CD1c-positive myeloid dendritic cell (primary cell): ENCODE results near the gene DND1.
A peak's percentile ranks its signal among the peaks of the same experiment; 100 is the strongest.
"Not testable (repeated sequence)": the region's sequence is repeated elsewhere in the genome, so short reads cannot be mapped to it uniquely, and the experiment has no call there.

Source experiments
- DNase-seq: peaks from one replicate; pipeline ENCODE4 v3.0.0-alpha.2; 2016; ENCODE audit errors: extremely low spot score

Gene DND1

GRCh38 chr5:140631036-140631417 is 42.3 kb downstream of the DND1 start:
- DNase-seq: peak; percentile 78

- DNase-seq: no peak
These were observed 42.9 kb downstream of the DND1 start for GRCh38 chr5:140630292-140631035.

GRCh38 chr5:140628711-140629110 is 44.7 kb downstream of the DND1 start:
- no peak for DNase-seq

DNA sequence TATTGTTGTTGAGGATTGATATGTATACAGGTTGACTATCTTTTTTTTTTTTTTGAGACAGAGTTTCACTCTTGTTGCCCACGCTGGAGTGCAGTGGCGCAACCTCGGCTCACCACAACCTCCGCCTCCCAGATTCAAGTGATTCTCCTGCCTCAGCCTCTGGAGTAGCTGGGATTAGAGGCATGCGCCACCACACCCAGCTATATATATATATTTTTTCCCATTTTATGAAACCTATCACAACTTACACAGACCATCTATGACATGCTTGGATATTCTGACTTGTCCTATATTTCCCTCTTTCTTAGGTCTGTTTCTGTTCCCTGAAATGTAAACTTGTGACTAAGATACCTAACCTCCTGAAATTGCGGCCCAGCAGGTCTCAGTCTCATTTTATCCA is 45.4 kb downstream of the DND1 start:
- no peak for DNase-seq

DNA sequence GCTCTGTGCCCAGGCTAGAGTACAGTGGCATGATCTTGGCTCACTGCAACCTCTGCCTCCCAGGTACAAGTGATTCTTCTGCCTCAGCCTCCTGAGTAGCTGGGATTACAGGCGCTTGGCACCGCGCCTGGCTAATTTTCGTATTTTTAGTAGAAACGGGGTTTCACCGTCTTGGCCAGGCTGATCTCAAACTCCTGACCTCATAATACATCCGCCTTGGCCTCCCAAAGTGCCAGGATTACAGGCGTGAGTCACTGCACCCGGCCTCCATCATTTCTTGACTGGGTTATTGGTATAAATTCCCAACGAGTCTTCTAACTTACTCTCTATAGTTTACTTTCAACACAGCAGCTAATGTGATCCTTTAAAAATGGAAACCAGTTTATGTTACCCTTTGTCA is 48.5 kb downstream of the DND1 start:
- not testable (repeated sequence) for DNase-seq

DNA sequence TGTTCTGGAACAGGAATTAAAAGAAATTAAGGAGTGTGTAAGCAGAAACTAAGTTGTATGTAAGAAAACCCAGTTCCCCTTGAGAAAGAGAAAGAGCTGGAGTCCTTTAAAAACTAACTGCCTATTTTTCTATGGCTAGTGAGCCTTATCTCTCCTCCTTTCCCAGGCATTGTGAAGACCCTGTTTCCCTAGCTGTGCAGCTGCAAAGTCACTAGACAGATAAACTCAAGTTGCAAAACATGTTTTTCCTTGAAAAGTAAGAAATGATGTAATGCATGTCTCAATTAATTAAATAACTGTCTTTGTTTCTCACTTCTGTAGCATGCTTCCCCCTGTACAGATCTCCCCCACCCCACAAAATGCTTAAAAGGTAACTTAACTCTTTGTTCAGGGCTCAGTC is 50.3 kb downstream of the DND1 start:
- not testable (repeated sequence) for DNase-seq

DNA sequence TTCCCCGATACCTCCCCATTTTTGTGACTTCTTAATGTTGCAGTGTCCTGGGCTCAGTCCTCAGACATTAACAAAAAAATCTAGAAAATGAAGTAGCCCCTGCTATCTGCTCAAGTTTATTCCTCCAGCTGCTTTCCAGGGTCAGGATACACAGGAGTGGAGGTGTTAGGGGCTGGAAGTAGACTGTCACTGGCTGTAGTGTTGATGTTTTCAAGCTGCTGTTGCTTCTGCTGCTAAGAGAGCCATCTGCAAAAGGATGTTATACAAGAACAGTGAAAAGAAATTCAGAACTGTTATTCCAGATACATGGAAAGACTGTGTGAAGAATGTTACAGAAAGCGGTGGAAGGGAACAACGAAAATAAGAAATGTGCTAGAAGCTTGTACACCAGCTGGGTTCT is 51.1 kb downstream of the DND1 start:
- no peak for DNase-seq
